ENCODE measurements around the gene ARX.

Gene ARX

DNA sequence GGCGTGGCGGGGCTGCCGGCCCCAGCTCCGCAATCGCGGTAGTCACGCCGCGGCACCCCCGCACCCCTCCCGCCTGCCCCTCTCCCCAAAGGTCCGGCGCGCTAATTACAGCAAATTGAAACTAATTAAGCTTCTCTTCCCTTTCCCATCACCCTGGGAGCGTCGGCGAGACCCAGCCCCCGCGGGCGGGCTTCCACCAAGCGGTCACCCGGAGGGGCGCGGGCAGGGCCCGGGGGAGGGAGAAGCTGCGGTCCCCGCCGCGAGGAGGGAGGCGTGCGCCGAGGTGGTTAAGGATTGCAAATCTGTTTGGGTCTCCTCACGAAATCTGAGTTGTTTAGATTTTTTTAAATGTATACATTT lies 13.1 kb downstream of the ARX start:
- Histone ChIP-seq H3K4me2 (no peak overlapping the region), H3K27me3 (ENCODE audit: insufficient read depth, low read depth) (no peaks in the 10 kb centered on the region), H3K4me1 (ENCODE audit: low read depth, poor library complexity, severe bottlenecking) (no peaks in the 10 kb centered on the region), H4K20me1 (ENCODE audit: insufficient read depth) (no peaks in the 10 kb centered on the region), H3K36me3 (ENCODE audit: insufficient read depth) (no peaks in the 10 kb centered on the region), H3K4me3 (IDR thresholded peaks at IDR 0.05; ENCODE audit: insufficient read depth, low read depth, low read length) (no peak overlapping the region), H2AFZ (ENCODE audit: low read depth) (no peak overlapping the region), H3K79me2 (ENCODE audit: insufficient read depth, low read depth) (no peaks in the 10 kb centered on the region), H3K27ac (no peak overlapping the region), H3K9ac (no peak overlapping the region)
- no peak for TF ChIP-seq CTCF (conservative IDR thresholded peaks at IDR 0.05; ENCODE audit: low read depth, low read length)

DNA sequence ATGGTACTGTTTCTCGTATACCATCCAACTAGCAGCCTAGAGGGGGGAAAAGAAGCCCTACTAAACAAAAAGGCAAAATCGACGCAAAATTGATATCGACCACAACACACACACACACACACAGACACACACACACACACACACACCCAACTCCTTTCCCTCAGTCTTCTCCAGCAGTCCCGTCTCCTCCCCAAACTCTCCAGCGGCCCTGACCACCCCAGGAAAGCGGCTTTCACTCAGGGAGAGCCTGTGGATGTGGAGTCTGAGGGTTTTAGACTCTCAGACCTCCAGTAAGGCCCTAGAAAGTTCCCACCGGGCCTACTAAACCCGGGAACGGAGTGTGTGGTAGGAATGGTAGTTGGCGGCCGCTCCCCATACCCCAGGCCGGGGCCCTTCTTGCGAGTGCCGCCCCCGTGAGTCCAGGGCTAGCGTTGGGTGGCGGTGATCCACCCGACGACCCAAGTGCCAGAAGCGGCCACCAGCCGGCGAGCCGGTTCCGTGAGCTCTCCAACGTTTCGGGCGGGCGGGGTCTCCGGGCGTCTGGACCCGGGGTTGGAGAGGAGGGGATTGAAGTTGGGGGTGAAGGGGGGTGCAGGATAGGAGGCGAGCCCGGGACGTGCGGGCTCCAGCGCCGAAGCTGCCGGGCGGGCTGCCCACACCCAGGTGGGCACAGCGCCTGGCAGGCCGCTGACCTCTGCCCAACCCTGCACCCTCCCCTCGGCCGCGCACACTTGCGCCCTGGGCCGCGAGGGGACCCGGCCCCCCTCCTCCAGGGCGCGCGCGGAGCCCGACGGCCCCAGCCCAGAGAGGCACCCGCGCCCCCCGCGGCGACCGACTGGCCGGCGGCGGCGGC lies 13.7 kb downstream of the ARX start:
- Histone ChIP-seq H3K4me1 (ENCODE audit: low read depth, poor library complexity, severe bottlenecking) (no peaks in the 10 kb centered on the region), H3K4me2 (no peak overlapping the region)

DNA sequence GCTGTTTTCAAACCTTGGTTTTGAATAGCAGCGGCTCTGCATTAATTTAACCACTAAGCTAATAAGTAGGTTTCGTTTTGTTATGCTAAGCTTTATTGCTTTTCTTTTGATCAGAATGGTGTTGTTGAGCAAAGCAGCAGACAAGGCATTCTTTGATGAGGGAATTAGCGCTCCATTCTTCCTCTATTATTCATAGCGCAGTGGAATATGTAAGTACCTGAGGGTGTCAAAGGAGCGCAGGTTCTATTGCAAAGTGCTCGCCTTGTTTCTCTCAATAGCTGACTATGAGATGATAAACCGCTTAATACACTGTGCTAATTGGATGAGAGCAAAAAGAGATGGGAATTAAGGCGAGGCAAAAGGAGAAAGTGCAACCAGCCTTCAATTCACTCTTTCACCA lies 16.3 kb downstream of the ARX start:
- TF ChIP-seq CTCF (conservative IDR thresholded peaks at IDR 0.05; ENCODE audit: low read depth, low read length) = no peak
- no peak overlapping the region for H3K4me2 ChIP-seq
- H3K4me3 ChIP-seq (IDR thresholded peaks at IDR 0.05; ENCODE audit: insufficient read depth, low read depth, low read length) = no peak overlapping the region

More for the DNA sequence above, 13.7 kb downstream of the ARX start:
- Histone ChIP-seq H3K79me2 (ENCODE audit: insufficient read depth, low read depth) (no peaks in the 10 kb centered on the region), H3K36me3 (ENCODE audit: insufficient read depth) (no peaks in the 10 kb centered on the region), H3K9ac (no peak overlapping the region), H2AFZ (ENCODE audit: low read depth) (no peak overlapping the region), H3K4me3 (IDR thresholded peaks at IDR 0.05; ENCODE audit: insufficient read depth, low read depth, low read length) (no peak overlapping the region), H4K20me1 (ENCODE audit: insufficient read depth) (no peaks in the 10 kb centered on the region), H3K27ac (no peak overlapping the region), H3K27me3 (ENCODE audit: insufficient read depth, low read depth) (no peaks in the 10 kb centered on the region)
- TF ChIP-seq CTCF (conservative IDR thresholded peaks at IDR 0.05; ENCODE audit: low read depth, low read length) = no peak

DNA sequence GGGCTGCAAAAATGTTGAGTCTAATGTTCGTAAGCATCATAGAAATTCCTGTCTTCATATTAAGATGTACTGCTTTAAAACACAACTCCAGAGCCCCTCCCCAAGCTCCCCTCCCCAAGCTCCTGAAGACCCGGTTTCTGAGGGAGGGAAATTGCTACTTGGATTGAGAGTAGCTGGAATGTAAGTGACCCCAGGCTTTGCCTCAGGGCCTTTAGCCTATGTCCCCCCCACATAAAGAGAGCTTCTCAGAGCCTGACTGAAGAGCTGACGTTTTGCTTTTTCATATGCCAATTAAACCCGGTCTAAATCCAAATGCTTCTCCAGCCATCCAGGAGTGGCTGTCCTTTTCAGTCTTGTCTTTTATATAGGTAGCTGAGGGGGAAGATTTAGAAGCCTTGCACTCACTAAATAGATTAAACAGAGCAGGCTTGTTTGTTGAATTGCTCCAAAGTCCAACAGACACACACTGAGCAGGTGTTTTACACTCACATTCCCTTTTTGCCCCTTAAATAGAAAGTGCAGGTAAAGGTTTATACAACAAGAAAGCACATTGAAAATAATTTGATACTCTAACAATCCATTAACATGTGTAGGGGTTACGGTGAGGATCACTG lies 19.6 kb downstream of the ARX start:
- no peaks in the 10 kb centered on the region for H3K27me3 ChIP-seq (ENCODE audit: insufficient read depth, low read depth)
- no peak overlapping the region for H2AFZ ChIP-seq (ENCODE audit: low read depth)
- H3K4me2 ChIP-seq = no peak overlapping the region
- H3K36me3 ChIP-seq (ENCODE audit: insufficient read depth) = no peaks in the 10 kb centered on the region
- H3K4me1 ChIP-seq (ENCODE audit: low read depth, poor library complexity, severe bottlenecking) = no peaks in the 10 kb centered on the region
- no peaks in the 10 kb centered on the region for H4K20me1 ChIP-seq (ENCODE audit: insufficient read depth)
- no peak overlapping the region for H3K4me3 ChIP-seq (IDR thresholded peaks at IDR 0.05; ENCODE audit: insufficient read depth, low read depth, low read length)
- H3K27ac ChIP-seq = no peak overlapping the region
- no peak overlapping the region for H3K9ac ChIP-seq
- TF ChIP-seq CTCF (conservative IDR thresholded peaks at IDR 0.05; ENCODE audit: low read depth, low read length) = no peak
- H3K79me2 ChIP-seq (ENCODE audit: insufficient read depth, low read depth) = no peaks in the 10 kb centered on the region

More for the DNA sequence above, 16.3 kb downstream of the ARX start:
- Histone ChIP-seq H3K27ac (no peak overlapping the region), H4K20me1 (ENCODE audit: insufficient read depth) (no peaks in the 10 kb centered on the region), H3K4me1 (ENCODE audit: low read depth, poor library complexity, severe bottlenecking) (no peaks in the 10 kb centered on the region), H3K27me3 (ENCODE audit: insufficient read depth, low read depth) (no peaks in the 10 kb centered on the region), H3K36me3 (ENCODE audit: insufficient read depth) (no peaks in the 10 kb centered on the region), H2AFZ (ENCODE audit: low read depth) (no peak overlapping the region), H3K79me2 (ENCODE audit: insufficient read depth, low read depth) (no peaks in the 10 kb centered on the region), H3K9ac (no peak overlapping the region)

Data from KMS-11 (cell line).